CD4-positive, alpha-beta memory T cell (primary cell): ENCODE measurements around the gene PTGR2. TPM values are rescaled to one million over a fixed set of nuclear protein-coding genes. Genes with fewer than 3 reads are reported as not detected.

ENCODE experiments used
- CTCF ChIA-PET: fragments of 350-600 bp; sonication (Branson Sonifier 250); formaldehyde crosslinking; loops from one replicate; lab custom pipeline; 2021; ENCODE audit warnings: inconsistent platforms; ENCODE audit not compliant: partially characterized antibody; lab: Charles Lee
- POLR2A ChIA-PET: fragments of 350-600 bp; sonication (Branson Sonifier 250); formaldehyde crosslinking; loops from one replicate; lab custom pipeline; 2021; ENCODE audit not compliant: partially characterized antibody; lab: Charles Lee
- DNase-seq, 5 donors: peaks; one replicate each; pipeline versions ENCODE4 v3.0.0 to v3.0.0-alpha.2; 2020 to 2022; ENCODE audit warnings: mixed read lengths in 1 of 5
- H3K27ac ChIP-seq: one replicate; pipeline ENCODE4 v1.7.0; 2013; ENCODE audit warnings: low read depth, low read length
- H3K27me3 ChIP-seq: 2 replicates; pipeline ENCODE4 v1.7.0; 2013; ENCODE audit warnings: mild to moderate bottlenecking, low read length, moderate library complexity; ENCODE audit not compliant: insufficient read depth
- H3K36me3 ChIP-seq: 2 replicates; pipeline ENCODE4 v1.7.0; 2013; ENCODE audit warnings: mild to moderate bottlenecking, low read length, moderate library complexity; ENCODE audit not compliant: insufficient read depth
- H3K4me1 ChIP-seq: 2 replicates; pipeline ENCODE4 v1.7.0; 2013; ENCODE audit warnings: mild to moderate bottlenecking, low read length, moderate library complexity; ENCODE audit not compliant: insufficient read depth
- H3K4me3 ChIP-seq, 2 donors: one replicate each; pipeline ENCODE4 v1.7.0; 2013; ENCODE audit warnings: low read length in 2 of 2, mild to moderate bottlenecking in 1 of 2
- H3K9me3 ChIP-seq, 2 donors: one replicate each; pipeline ENCODE4 v1.7.0; 2013; ENCODE audit warnings: low read length in 2 of 2, control low read depth in 1 of 2; ENCODE audit not compliant: control insufficient read depth in 1 of 2
- H3K27ac Mint-ChIP-seq, 7 donors: one replicate each; pipeline ENCODE4 v1.8.0; 2020 to 2021; ENCODE audit warnings: mixed read lengths in 7 of 7, mild to moderate bottlenecking in 6 of 7, inconsistent platforms in 3 of 7, moderate library complexity in 3 of 7
- H3K27me3 Mint-ChIP-seq, 2 donors: one replicate each; pipeline ENCODE4 v1.8.0; 2020 to 2021; ENCODE audit warnings: mixed read lengths in 2 of 2
- H3K36me3 Mint-ChIP-seq, 2 donors: one replicate each; pipeline ENCODE4 v1.8.0; 2020 to 2021; ENCODE audit warnings: mixed read lengths in 2 of 2, inconsistent platforms in 1 of 2, mild to moderate bottlenecking in 1 of 2
- H3K4me1 Mint-ChIP-seq, 4 donors: one replicate each; pipeline ENCODE4 v1.8.0; 2020 to 2021; ENCODE audit warnings: mixed read lengths in 4 of 4, mild to moderate bottlenecking in 1 of 4
- H3K4me3 Mint-ChIP-seq, 8 donors: one replicate each; pipeline ENCODE4 v1.8.0; 2020 to 2021; ENCODE audit warnings: mixed read lengths in 8 of 8, mild to moderate bottlenecking in 7 of 8, moderate library complexity in 6 of 8, inconsistent platforms in 3 of 8
- H3K9me3 Mint-ChIP-seq, 8 donors: one replicate each; pipeline ENCODE4 v1.8.0; 2020 to 2021; ENCODE audit warnings: mixed read lengths in 8 of 8, mild to moderate bottlenecking in 5 of 8, inconsistent platforms in 3 of 8, moderate library complexity in 1 of 8
- intact Hi-C: fragments of 100-400 bp; cut with micrococcal nuclease; formaldehyde crosslinking; loops from one replicate; pipeline ENCODE4 v1.15.1; 2023
- polyA plus RNA-seq, 2 donors: library from polyadenylated mRNA; unstranded; fragments of 300-500 nt; fragmentation: Illumina TruSeq; gene quantifications; one replicate each; pipeline ENCODE4 v1.2.3, GENCODE V29; 2021
- total RNA-seq, 2 experiments: library from RNA; stranded (reverse); gene quantifications; one replicate each; pipeline ENCODE4 v1.2.3, GENCODE V29; 2021

Gene PTGR2
- total and polyA plus RNA-seq, 4 experiments from 2014 or later, result 2.3 to 5.0 (median 3.7) TPM

DNA sequence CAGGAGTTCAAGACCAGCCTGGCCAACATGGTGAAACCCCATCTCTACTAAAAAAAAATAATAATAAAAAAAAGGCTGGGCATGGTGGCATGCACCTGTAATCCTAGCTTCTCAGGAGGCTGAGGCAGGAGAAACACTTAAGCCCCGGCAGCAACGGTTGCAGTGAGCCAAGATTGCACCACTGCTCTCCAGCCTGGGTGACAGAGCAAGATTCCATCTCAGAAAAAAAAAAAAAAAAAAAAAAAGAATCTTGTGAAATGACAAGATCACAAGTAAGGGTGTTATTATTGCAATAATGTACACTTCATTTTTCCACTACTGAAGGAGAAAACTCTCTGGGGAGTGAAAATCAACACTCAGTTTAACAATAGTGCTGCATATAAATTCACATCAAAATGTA lies 8.8 kb upstream of the PTGR2 start:
- Mint-ChIP-seq H3K36me3 (no peaks in the 10 kb centered on the region), H3K27ac (no peak overlapping the region), H3K9me3 (no peaks in the 10 kb centered on the region), H3K27me3 (no peaks in the 10 kb centered on the region), H3K4me1 (no peaks in the 10 kb centered on the region), H3K4me3 (no peak overlapping the region)
- POLR2A ChIA-PET, result interaction anchor here (0.7 kb wide), 1 partner anchor 9 kb away, joined by 3 read pairs; the partner anchor contains the start of gene PTGR2
- Histone ChIP-seq H3K36me3 (no peaks in the 10 kb centered on the region), H3K27me3 (no peaks in the 10 kb centered on the region), H3K4me1 (no peaks in the 10 kb centered on the region), H3K9me3 (no peaks in the 10 kb centered on the region), H3K27ac (no peak overlapping the region), H3K4me3 (no peak overlapping the region)
- DNase-seq, result no peak
- CTCF ChIA-PET, result interaction anchor here (1.5 kb wide), 1 partner anchor 9 kb away, joined by 3 read pairs; the partner anchor contains the start of gene PTGR2
- intact Hi-C loops, result no loop called here

DNA sequence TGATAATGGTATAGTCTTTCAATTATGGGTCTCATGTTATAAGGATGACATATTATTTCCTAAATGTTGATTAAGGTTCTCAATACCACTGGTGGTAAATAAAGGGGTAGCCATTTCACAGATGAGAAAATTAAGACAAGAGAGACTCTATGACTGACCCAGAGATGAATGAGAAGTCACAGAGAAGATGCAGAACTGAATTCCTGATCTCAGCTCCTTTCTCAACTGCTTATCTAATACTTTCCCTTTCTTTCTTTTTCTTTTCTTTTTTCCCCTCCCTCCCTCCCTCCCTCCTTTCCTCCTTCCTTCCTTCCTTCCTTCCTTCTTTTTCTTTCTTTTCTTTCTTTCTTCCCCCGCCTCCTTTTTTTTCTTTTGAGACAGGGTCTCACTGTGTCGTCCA lies 8.3 kb upstream of the PTGR2 start:
- Histone ChIP-seq H3K27me3 (no peaks in the 10 kb centered on the region), H3K4me1 (no peaks in the 10 kb centered on the region), H3K36me3 (no peaks in the 10 kb centered on the region), H3K27ac (no peak overlapping the region), H3K9me3 (no peaks in the 10 kb centered on the region), H3K4me3 (no peak overlapping the region)
- Mint-ChIP-seq H3K36me3 (no peaks in the 10 kb centered on the region), H3K27ac (no peak overlapping the region), H3K9me3 (no peaks in the 10 kb centered on the region), H3K27me3 (no peaks in the 10 kb centered on the region), H3K4me3 (no peak overlapping the region), H3K4me1 (no peaks in the 10 kb centered on the region)
- intact Hi-C loops, result no loop called here
- ChIA-PET POLR2A (no interaction called here), CTCF (interaction anchor here (1.5 kb wide), 1 partner anchor 8 kb away, joined by 3 read pairs; the partner anchor contains the start of gene PTGR2)
- DNase-seq, result no peak

DNA sequence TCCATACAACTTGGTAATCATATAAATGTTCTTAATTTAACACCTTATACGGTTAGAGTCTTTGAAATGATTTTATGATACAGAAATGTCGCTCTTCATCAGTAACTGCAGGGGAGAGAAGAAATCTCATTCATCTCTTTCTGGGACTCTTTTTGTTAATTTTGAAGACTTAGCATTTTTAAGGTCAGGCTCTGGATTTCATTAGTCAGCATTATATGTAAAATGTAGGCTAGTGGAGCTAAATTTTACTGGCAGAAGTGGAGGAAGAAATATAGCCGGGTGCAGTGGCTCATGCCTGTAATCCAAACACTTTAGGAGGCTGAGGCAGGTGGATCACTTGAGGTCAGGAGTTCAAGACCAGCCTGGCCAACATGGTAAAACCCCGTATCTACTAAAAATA lies 4.7 kb upstream of the PTGR2 start:
- H3K4me1 ChIP-seq, result peaks cover 6% of the 10 kb centered on the region
- H3K4me1 Mint-ChIP-seq, result peaks cover 4 to 12% (median 9%) of the 10 kb centered on the region in 4 donors
- H3K4me3 Mint-ChIP-seq, result no peak overlapping the region
- no peaks in the 10 kb centered on the region for H3K9me3 ChIP-seq
- intact Hi-C loops, result no loop called here
- H3K27ac ChIP-seq, result no peak overlapping the region
- H3K36me3 Mint-ChIP-seq, result peaks cover 0 to 4% of the 10 kb centered on the region in 2 donors
- POLR2A ChIA-PET, result no interaction called here
- H3K4me3 ChIP-seq, result no peak overlapping the region
- H3K27me3 ChIP-seq, result no peaks in the 10 kb centered on the region
- H3K9me3 Mint-ChIP-seq, result no peaks in the 10 kb centered on the region
- H3K36me3 ChIP-seq, result no peaks in the 10 kb centered on the region
- peak overlapping the region in 1 of 7 donors; percentile 59 for H3K27ac Mint-ChIP-seq
- CTCF ChIA-PET, result no interaction called here
- no peak for DNase-seq
- no peaks in the 10 kb centered on the region for H3K27me3 Mint-ChIP-seq

DNA sequence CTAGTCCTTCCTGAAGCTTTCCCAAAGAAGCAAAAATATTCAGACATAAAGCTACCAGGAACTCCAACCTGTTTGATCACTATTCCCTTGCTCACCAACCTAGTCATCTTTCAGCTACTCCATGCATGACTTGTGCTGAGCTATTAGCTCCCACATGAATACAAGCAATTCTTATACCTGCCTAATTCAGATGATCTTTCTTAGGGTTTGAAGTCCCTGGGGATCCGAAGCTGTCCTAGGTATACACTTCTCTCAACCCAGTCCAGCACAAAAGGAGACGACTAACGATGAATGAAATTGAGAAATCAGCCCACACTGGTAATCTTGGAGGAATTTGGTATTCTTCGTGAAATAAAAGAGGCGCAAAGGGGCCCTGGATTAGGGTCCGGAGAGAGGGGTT lies 631 bp upstream of the PTGR2 start:
- peaks cover 0 to 10% of the 10 kb centered on the region in 2 donors for H3K36me3 Mint-ChIP-seq
- H3K4me3 ChIP-seq, result peak overlapping the region; percentile 42 to 91
- no peak for DNase-seq
- no peaks in the 10 kb centered on the region for H3K9me3 Mint-ChIP-seq
- peaks cover 17% of the 10 kb centered on the region for H3K4me1 ChIP-seq
- peak overlapping the region; percentile 93 to 99 (median 98) for H3K27ac Mint-ChIP-seq
- CTCF ChIA-PET, result interaction anchor here (0.5 to 1.9 kb wide), 10 partner anchors 8 to 833 kb away, joined by 3 to 8 read pairs (median 3); partner anchors contain the start of gene ZNF410
- H3K27me3 Mint-ChIP-seq, result no peaks in the 10 kb centered on the region
- POLR2A ChIA-PET, result interaction anchor here (1.0 to 3.5 kb wide), 11 partner anchors 9 to 238 kb away, joined by 3 to 30 read pairs (median 6); partner anchors contain the start of genes ACOT6, COQ6, FAM161B and PNMA1
- H3K27me3 ChIP-seq, result no peaks in the 10 kb centered on the region
- H3K4me3 Mint-ChIP-seq, result peak overlapping the region; percentile 92 to 99 (median 94)
- intact Hi-C loops, result no loop called here
- H3K36me3 ChIP-seq, result no peaks in the 10 kb centered on the region
- peak overlapping the region; percentile 66 for H3K27ac ChIP-seq
- H3K4me1 Mint-ChIP-seq, result peaks cover 9 to 24% (median 17%) of the 10 kb centered on the region in 4 donors
- no peaks in the 10 kb centered on the region for H3K9me3 ChIP-seq

DNA sequence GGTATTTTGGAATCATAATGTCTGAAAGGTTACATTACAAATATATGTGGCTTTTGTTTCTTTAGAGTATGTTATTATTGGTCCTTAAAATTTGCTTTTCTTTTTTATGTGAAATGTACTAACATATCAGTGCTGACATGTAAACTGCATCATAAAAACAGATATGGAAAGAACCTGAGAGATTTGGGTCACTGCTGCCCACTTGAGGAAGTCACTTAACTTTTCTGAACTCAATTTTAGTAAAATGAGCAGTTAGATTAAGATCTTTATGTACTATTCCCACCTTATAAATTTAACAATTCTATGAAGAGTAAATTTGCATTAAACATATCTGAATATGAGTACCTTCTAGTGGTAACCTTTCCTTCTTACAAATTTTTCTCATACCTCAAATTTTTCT lies 7.5 kb downstream of the PTGR2 start:
- no peaks in the 10 kb centered on the region for H3K9me3 ChIP-seq
- no peak overlapping the region for H3K4me3 ChIP-seq
- intact Hi-C loops, result no loop called here
- no peaks in the 10 kb centered on the region for H3K4me1 ChIP-seq
- no peaks in the 10 kb centered on the region for H3K27me3 ChIP-seq
- H3K27me3 Mint-ChIP-seq, result no peaks in the 10 kb centered on the region
- no peak overlapping the region for H3K4me3 Mint-ChIP-seq
- peaks cover 0 to 2% of the 10 kb centered on the region in 2 donors for H3K36me3 Mint-ChIP-seq
- no peak for DNase-seq
- no peaks in the 10 kb centered on the region for H3K4me1 Mint-ChIP-seq
- POLR2A ChIA-PET, result no interaction called here
- H3K27ac Mint-ChIP-seq, result no peak overlapping the region
- H3K9me3 Mint-ChIP-seq, result no peaks in the 10 kb centered on the region
- H3K36me3 ChIP-seq, result no peaks in the 10 kb centered on the region
- CTCF ChIA-PET, result no interaction called here
- no peak overlapping the region for H3K27ac ChIP-seq

DNA sequence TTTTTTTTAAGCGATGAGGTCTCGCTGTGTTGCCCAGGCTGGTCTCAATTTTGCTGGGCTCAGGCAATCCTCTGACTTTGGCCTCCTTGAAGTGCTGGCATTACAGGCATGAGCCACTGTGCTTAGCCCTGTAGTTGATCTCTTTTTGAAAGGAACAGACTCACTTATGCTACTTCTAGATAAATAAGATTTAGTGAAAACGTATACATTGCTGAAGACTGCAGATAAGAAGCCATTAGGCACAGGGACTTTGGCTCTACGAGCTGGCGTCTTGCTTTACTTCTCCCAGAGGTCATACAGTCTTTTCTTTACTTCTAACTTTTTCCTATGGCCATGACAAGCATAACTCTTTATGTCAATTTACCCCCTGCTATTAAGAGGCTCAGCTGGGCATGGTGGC lies 9.4 kb downstream of the PTGR2 start:
- H3K36me3 Mint-ChIP-seq, result peaks cover 2 to 8% of the 10 kb centered on the region in 2 donors
- no peak overlapping the region for H3K27ac ChIP-seq
- peak overlapping the region in 1 of 7 donors; percentile 61 for H3K27ac Mint-ChIP-seq
- ChIA-PET POLR2A (no interaction called here), CTCF (interaction anchor here (0.8 kb wide), 1 partner anchor 9 kb away, joined by 3 read pairs; no protein-coding TSS in a partner anchor)
- DNase-seq, result no peak
- H3K9me3 Mint-ChIP-seq, result no peaks in the 10 kb centered on the region
- no peaks in the 10 kb centered on the region for H3K36me3 ChIP-seq
- no peaks in the 10 kb centered on the region for H3K9me3 ChIP-seq
- no peaks in the 10 kb centered on the region for H3K27me3 ChIP-seq
- intact Hi-C loops, result no loop called here
- no peaks in the 10 kb centered on the region for H3K27me3 Mint-ChIP-seq
- no peaks in the 10 kb centered on the region for H3K4me1 ChIP-seq
- no peak overlapping the region for H3K4me3 ChIP-seq
- no peak overlapping the region for H3K4me3 Mint-ChIP-seq
- no peaks in the 10 kb centered on the region for H3K4me1 Mint-ChIP-seq

DNA sequence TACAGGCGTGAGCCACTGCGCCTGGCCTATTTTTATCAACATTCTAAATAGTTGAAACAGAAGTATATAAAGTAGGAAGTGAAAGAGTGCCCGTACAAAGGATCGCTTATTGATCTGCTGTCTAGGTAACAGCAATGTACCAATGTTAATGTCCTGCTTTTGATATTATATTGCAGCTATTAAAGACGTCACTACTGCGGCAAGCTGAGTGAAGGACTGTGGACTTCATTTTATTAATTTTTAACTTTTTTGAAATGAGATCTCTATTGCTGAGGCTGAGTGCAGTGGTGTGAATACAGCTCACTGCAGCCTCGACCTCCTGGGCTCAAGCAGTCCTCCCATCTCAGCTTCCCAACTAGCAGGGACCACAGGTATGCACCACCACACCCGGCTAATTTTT lies 10.8 kb downstream of the PTGR2 start:
- Mint-ChIP-seq H3K4me1 (no peaks in the 10 kb centered on the region), H3K27ac (no peak overlapping the region), H3K9me3 (no peaks in the 10 kb centered on the region), H3K4me3 (no peak overlapping the region), H3K36me3 (peaks cover 2 to 8% of the 10 kb centered on the region in 2 donors), H3K27me3 (no peaks in the 10 kb centered on the region)
- H3K27me3 ChIP-seq, result no peaks in the 10 kb centered on the region
- intact Hi-C loops, result no loop called here
- H3K36me3 ChIP-seq, result no peaks in the 10 kb centered on the region
- DNase-seq, result no peak
- ChIA-PET CTCF (no interaction called here), POLR2A (no interaction called here)
- no peak overlapping the region for H3K4me3 ChIP-seq
- H3K9me3 ChIP-seq, result no peaks in the 10 kb centered on the region
- no peak overlapping the region for H3K27ac ChIP-seq
- H3K4me1 ChIP-seq, result no peaks in the 10 kb centered on the region
